ENCODE measurements around the gene RANBP17.

Gene RANBP17

GRCh38 chr5:171299851-171300250 lies 438.0 kb downstream of the RANBP17 start:
- Histone ChIP-seq H3K4me2 (ENCODE audit: low read length) (no peak overlapping the region), H3K27ac (ENCODE audit: low read depth, low read length) (no peak overlapping the region), H3K9me2 (replicated peaks; ENCODE audit: control insufficient read depth, low read length) (no peaks in the 10 kb centered on the region), H3F3A (ENCODE audit: control insufficient read depth, insufficient read depth) (no peaks in the 10 kb centered on the region), H3K36me3 (ENCODE audit: control insufficient read depth, low read length) (no peaks in the 10 kb centered on the region), H3K79me2 (ENCODE audit: control insufficient read depth, low read length) (no peaks in the 10 kb centered on the region), H4K20me1 (ENCODE audit: control insufficient read depth, insufficient read depth, low read depth, low read length) (no peaks in the 10 kb centered on the region), H3K4me1 (ENCODE audit: control insufficient read depth, low read length) (no peaks in the 10 kb centered on the region), H3K27me3 (ENCODE audit: control insufficient read depth, low read length) (peaks cover 7% of the 10 kb centered on the region), H3K9me3 (ENCODE audit: control insufficient read depth, insufficient read depth, low read length) (no peaks in the 10 kb centered on the region), H3K4me3 (ENCODE audit: low read length) (no peak overlapping the region)
- TF ChIP-seq, protein P1, sequence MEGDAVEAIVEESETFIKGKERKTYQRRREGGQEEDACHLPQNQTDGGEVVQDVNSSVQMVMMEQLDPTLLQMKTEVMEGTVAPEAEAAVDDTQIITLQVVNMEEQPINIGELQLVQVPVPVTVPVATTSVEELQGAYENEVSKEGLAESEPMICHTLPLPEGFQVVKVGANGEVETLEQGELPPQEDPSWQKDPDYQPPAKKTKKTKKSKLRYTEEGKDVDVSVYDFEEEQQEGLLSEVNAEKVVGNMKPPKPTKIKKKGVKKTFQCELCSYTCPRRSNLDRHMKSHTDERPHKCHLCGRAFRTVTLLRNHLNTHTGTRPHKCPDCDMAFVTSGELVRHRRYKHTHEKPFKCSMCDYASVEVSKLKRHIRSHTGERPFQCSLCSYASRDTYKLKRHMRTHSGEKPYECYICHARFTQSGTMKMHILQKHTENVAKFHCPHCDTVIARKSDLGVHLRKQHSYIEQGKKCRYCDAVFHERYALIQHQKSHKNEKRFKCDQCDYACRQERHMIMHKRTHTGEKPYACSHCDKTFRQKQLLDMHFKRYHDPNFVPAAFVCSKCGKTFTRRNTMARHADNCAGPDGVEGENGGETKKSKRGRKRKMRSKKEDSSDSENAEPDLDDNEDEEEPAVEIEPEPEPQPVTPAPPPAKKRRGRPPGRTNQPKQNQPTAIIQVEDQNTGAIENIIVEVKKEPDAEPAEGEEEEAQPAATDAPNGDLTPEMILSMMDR (IDR thresholded peaks at IDR 0.05; ENCODE audit: low read depth, low read length, poor library complexity, severe bottlenecking): no peak
- no peak for TF ChIP-seq EZH2phosphoT487 (IDR thresholded peaks at IDR 0.05; ENCODE audit: borderline replicate concordance, low read length)

GRCh38 chr5:171300358-171300757 lies 438.5 kb downstream of the RANBP17 start:
- Histone ChIP-seq H3K79me2 (ENCODE audit: control insufficient read depth, low read length) (no peaks in the 10 kb centered on the region), H3K27ac (ENCODE audit: low read depth, low read length) (no peak overlapping the region), H3K4me1 (ENCODE audit: control insufficient read depth, low read length) (no peaks in the 10 kb centered on the region), H4K20me1 (ENCODE audit: control insufficient read depth, insufficient read depth, low read depth, low read length) (no peaks in the 10 kb centered on the region), H3K9me2 (replicated peaks; ENCODE audit: control insufficient read depth, low read length) (no peaks in the 10 kb centered on the region), H3K36me3 (ENCODE audit: control insufficient read depth, low read length) (no peaks in the 10 kb centered on the region), H3K27me3 (ENCODE audit: control insufficient read depth, low read length) (peaks cover 7% of the 10 kb centered on the region), H3F3A (ENCODE audit: control insufficient read depth, insufficient read depth) (no peaks in the 10 kb centered on the region), H3K4me3 (ENCODE audit: low read length) (no peak overlapping the region), H3K9me3 (ENCODE audit: control insufficient read depth, insufficient read depth, low read length) (no peaks in the 10 kb centered on the region), H3K4me2 (ENCODE audit: low read length) (no peak overlapping the region)
- TF ChIP-seq EZH2phosphoT487 (IDR thresholded peaks at IDR 0.05; ENCODE audit: borderline replicate concordance, low read length): no peak
- TF ChIP-seq, protein P1 (IDR thresholded peaks at IDR 0.05; ENCODE audit: low read depth, low read length, poor library complexity, severe bottlenecking): no peak

DNA sequence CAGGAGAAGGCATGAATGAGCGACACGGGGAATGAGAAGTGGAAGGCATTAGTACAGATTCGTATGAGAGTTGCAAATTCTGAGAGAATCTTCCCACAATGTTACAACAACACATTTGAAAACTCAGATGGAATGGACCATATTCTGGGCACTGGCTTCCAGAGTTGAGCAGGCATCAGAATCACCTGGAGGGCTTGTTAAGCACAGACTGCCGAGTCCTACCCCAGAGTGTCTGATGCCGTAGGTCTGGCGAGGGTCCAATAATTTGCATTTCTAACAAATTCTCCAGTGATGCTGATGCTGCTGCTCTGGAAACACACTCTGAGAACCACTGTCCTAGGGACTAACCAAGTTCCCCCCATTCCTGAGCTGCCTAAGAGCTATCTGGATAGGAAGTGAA lies 444.3 kb downstream of the RANBP17 start:
- H3K27me3 ChIP-seq (ENCODE audit: control insufficient read depth, low read length): peaks cover 11% of the 10 kb centered on the region

More for the DNA sequence above, 444.3 kb downstream of the RANBP17 start:
- no peak for TF ChIP-seq EZH2phosphoT487 (IDR thresholded peaks at IDR 0.05; ENCODE audit: borderline replicate concordance, low read length)
- TF ChIP-seq, protein P1 (IDR thresholded peaks at IDR 0.05; ENCODE audit: low read depth, low read length, poor library complexity, severe bottlenecking): no peak
- H3F3A ChIP-seq (ENCODE audit: control insufficient read depth, insufficient read depth): no peaks in the 10 kb centered on the region
- H3K4me1 ChIP-seq (ENCODE audit: control insufficient read depth, low read length): no peaks in the 10 kb centered on the region
- H3K79me2 ChIP-seq (ENCODE audit: control insufficient read depth, low read length): no peaks in the 10 kb centered on the region
- no peaks in the 10 kb centered on the region for H3K9me2 ChIP-seq (replicated peaks; ENCODE audit: control insufficient read depth, low read length)
- no peak overlapping the region for H3K4me3 ChIP-seq (ENCODE audit: low read length)
- H3K4me2 ChIP-seq (ENCODE audit: low read length): no peak overlapping the region
- no peaks in the 10 kb centered on the region for H3K36me3 ChIP-seq (ENCODE audit: control insufficient read depth, low read length)
- no peaks in the 10 kb centered on the region for H4K20me1 ChIP-seq (ENCODE audit: control insufficient read depth, insufficient read depth, low read depth, low read length)
- no peaks in the 10 kb centered on the region; the same call in 1 of the 2 replicates for H3K9me3 ChIP-seq (ENCODE audit: control insufficient read depth, insufficient read depth, low read length)
- no peak overlapping the region for H3K27ac ChIP-seq (ENCODE audit: low read depth, low read length)

Measured in DOHH2 (cell line).